ENCODE results near the gene RALGAPA2. TPM values are rescaled to one million over a fixed set of nuclear protein-coding genes. Genes with fewer than 3 reads are reported as not detected.

The RALGAPA2 gene
- total and polyA plus RNA-seq, 2 experiments from 2014 or later = 14.5 to 35.5 TPM

DNA sequence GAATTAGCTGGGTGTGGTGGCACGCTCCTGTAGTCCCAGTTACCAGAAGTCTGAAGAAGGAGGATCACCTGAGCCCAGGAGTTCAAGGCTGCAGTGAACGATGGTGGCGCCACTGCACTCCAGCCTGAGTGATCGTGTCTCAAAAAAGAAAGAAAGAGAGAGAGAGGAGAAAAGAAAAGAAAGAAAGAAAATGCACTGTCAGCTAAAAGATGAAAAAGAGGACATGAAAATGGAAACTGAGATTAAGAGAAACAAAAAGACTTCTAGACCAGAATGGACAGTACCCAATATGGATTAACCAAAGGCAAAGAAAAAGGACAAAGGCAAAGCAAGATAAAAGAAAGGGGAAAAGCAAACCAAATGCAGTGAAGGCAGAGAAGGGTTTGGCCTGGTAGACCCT lies 9.0 kb upstream of the RALGAPA2 start:
- H3K4me3 ChIP-seq = no peak overlapping the region

DNA sequence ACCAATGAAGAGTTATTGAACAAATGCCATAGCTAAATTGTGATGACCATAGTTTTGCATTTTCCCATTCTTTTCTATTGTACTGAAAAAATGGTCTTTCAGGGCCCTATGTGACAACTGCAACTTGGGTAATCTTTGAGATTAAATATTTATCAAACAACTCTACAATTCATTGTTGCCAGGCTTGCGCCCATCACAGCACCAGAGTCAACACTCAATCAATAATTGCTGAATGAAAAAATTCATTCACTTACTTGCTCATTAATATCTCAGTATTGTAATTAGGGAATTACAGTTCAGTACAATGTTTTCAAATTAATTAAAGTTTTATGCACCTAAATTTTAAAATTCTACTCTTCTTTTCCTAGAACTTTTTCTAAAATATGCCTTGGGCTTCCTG lies 7.7 kb upstream of the RALGAPA2 start:
- H3K4me3 ChIP-seq = no peak overlapping the region
- H3K9me3 ChIP-seq (ENCODE audit: low read depth) = no peaks in the 10 kb centered on the region
- no peaks in the 10 kb centered on the region for H3K27me3 ChIP-seq
- H3K4me1 ChIP-seq (ENCODE audit: low read depth) = no peaks in the 10 kb centered on the region
- DNase-seq (ENCODE audit: low read depth in 1 of 2, low spot score in 1 of 2) = no peak
- H3K27ac ChIP-seq = no peak overlapping the region
- TF ChIP-seq, protein P1, sequence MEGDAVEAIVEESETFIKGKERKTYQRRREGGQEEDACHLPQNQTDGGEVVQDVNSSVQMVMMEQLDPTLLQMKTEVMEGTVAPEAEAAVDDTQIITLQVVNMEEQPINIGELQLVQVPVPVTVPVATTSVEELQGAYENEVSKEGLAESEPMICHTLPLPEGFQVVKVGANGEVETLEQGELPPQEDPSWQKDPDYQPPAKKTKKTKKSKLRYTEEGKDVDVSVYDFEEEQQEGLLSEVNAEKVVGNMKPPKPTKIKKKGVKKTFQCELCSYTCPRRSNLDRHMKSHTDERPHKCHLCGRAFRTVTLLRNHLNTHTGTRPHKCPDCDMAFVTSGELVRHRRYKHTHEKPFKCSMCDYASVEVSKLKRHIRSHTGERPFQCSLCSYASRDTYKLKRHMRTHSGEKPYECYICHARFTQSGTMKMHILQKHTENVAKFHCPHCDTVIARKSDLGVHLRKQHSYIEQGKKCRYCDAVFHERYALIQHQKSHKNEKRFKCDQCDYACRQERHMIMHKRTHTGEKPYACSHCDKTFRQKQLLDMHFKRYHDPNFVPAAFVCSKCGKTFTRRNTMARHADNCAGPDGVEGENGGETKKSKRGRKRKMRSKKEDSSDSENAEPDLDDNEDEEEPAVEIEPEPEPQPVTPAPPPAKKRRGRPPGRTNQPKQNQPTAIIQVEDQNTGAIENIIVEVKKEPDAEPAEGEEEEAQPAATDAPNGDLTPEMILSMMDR (IDR thresholded peaks at IDR 0.05; ENCODE audit: low read depth, low read length) = no peak
- no peaks in the 10 kb centered on the region for H3K36me3 ChIP-seq

More for the DNA sequence above, 9.0 kb upstream of the RALGAPA2 start:
- Histone ChIP-seq H3K27me3 (no peaks in the 10 kb centered on the region), H3K27ac (no peak overlapping the region), H3K9me3 (ENCODE audit: low read depth) (no peaks in the 10 kb centered on the region), H3K36me3 (no peaks in the 10 kb centered on the region), H3K4me1 (ENCODE audit: low read depth) (no peaks in the 10 kb centered on the region)
- TF ChIP-seq, protein P1 (IDR thresholded peaks at IDR 0.05; ENCODE audit: low read depth, low read length) = no peak
- DNase-seq (ENCODE audit: low read depth in 1 of 2, low spot score in 1 of 2) = no peak

DNA sequence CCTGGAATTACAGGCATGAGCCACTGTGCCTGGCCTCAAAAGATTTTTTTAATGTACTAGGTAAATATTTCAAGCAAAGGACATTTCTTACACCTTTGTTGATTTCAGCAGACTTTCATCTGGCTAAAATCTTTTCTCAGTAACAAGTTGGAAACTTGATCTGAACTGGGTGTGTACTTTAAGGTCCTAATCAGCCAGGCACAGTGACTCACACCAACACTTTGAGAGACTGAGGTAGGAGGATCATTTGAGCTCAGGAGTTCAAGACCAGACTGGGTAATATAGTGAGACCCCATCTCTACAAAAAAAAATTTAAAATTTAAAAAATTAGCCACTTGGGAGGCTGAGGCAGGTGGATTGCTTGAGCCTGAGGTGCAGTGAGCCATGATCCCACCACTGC lies 7.0 kb upstream of the RALGAPA2 start:
- Histone ChIP-seq H3K4me1 (ENCODE audit: low read depth) (no peaks in the 10 kb centered on the region), H3K4me3 (no peak overlapping the region), H3K27me3 (no peaks in the 10 kb centered on the region), H3K9me3 (ENCODE audit: low read depth) (no peaks in the 10 kb centered on the region), H3K36me3 (no peaks in the 10 kb centered on the region), H3K27ac (no peak overlapping the region)
- TF ChIP-seq, protein P1 (IDR thresholded peaks at IDR 0.05; ENCODE audit: low read depth, low read length) = no peak
- DNase-seq (ENCODE audit: low read depth in 1 of 2, low spot score in 1 of 2) = no peak

DNA sequence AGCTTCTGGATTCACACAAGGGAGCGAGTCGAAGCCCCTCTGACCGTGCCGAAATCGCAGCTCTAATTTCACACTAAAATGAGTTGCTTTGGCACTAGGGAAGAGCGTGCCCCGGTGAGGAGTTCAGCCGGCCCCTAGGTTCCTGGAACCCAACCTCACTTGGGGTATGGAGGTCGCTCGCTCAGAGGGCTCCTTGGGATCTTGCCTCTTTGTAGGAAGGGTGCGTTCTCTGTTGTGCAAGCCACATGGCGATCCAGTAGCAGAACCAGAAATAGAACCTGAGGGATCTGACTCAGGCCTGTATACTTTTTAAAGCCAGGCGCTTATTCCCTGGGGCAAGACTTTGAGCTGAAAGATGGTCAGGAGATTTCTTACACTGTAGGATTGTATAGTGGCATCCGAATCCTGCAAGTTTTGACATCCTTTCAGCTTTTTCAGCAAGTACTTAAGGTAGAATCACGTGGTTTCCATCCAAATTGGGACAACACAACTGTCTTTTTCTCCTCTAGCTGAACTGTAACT lies 861 bp upstream of the RALGAPA2 start:
- Histone ChIP-seq H3K36me3 (no peaks in the 10 kb centered on the region), H3K9me3 (ENCODE audit: low read depth) (no peaks in the 10 kb centered on the region), H3K27ac (peak overlapping the region; percentile 88), H3K4me1 (ENCODE audit: low read depth) (peaks cover 4% of the 10 kb centered on the region), H3K4me3 (peak overlapping the region; percentile 97), H3K27me3 (no peaks in the 10 kb centered on the region)
- DNase-seq (ENCODE audit: low read depth in 1 of 2, low spot score in 1 of 2) = no peak
- TF ChIP-seq, protein P1 (IDR thresholded peaks at IDR 0.05; ENCODE audit: low read depth, low read length) = no peak

DNA sequence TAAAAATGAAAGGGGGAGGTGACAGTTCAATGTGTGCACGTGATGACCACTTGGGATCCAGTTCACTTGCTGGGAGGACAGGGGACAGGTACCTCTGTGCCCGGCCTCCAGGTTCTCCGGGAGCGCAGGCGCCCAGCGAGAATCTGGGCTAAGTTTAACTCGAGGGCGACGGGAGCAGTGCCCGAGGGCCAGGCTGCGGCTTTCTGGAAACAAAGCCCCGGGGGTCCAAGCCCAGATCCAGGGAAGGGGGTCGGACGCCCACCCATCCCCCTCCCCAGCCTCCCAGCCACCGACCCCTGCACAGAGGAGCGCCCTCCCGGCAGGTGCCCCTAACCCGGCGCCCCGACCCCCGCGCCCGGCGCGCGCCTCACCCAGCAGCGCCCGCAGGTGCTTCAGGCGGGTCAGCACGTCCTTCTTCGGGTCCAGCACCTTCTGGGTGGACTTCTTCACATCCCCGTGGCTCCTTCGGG lies 405 bp downstream of the RALGAPA2 start:
- TF ChIP-seq, protein P1 (IDR thresholded peaks at IDR 0.05; ENCODE audit: low read depth, low read length) = no peak
- Histone ChIP-seq H3K4me3 (peak overlapping the region; percentile 97), H3K27ac (peak overlapping the region; percentile 88), H3K4me1 (ENCODE audit: low read depth) (peaks cover 4% of the 10 kb centered on the region), H3K9me3 (ENCODE audit: low read depth) (no peaks in the 10 kb centered on the region), H3K36me3 (no peaks in the 10 kb centered on the region), H3K27me3 (no peaks in the 10 kb centered on the region)
- peak in 1 of 2 donors; percentile 43 for DNase-seq (ENCODE audit: low read depth in 1 of 2, low spot score in 1 of 2)
